Measurements from ENCODE around the gene TNFSF11.

GRCh38 chr13:42532561-42533335 lies 41.2 kb upstream of the TNFSF11 start:
- TF ChIP-seq CTCF (IDR thresholded peaks at IDR 0.05; ENCODE audit: borderline replicate concordance, extremely low read depth, low read length, poor library complexity, severe bottlenecking) (no peak), EZH2 (IDR thresholded peaks at IDR 0.05; ENCODE audit: borderline replicate concordance, low read depth, low read length, severe bottlenecking) (no peak)
